ENCODE data around the gene AP3B2.

- peak in 1 of 11 experiments; percentile 2 for TF ChIP-seq CTCF (IDR thresholded peaks at IDR 0.05 in 8 of 11, conservative IDR thresholded peaks at IDR 0.05 in 3 of 11)
- no peak for TF ChIP-seq POLR2A (IDR thresholded peaks at IDR 0.05)
Measured at GRCh38 chr15:82750831-82751180, 41.1 kb upstream of the AP3B2 start.

All from spleen (tissue), 7 donors.